ENCODE data around the gene PRMT1. TPM values are rescaled to one million over a fixed set of nuclear protein-coding genes. Genes with fewer than 3 reads are reported as not detected.
A peak's percentile ranks its signal among the peaks of the same experiment; 100 is the strongest.

The PRMT1 gene
- total and polyA plus RNA-seq, 2 of the 13 experiments (the other 11 are each of a cell fraction or from before 2014, with no cell fraction given), result 324 to 374 TPM

DNA sequence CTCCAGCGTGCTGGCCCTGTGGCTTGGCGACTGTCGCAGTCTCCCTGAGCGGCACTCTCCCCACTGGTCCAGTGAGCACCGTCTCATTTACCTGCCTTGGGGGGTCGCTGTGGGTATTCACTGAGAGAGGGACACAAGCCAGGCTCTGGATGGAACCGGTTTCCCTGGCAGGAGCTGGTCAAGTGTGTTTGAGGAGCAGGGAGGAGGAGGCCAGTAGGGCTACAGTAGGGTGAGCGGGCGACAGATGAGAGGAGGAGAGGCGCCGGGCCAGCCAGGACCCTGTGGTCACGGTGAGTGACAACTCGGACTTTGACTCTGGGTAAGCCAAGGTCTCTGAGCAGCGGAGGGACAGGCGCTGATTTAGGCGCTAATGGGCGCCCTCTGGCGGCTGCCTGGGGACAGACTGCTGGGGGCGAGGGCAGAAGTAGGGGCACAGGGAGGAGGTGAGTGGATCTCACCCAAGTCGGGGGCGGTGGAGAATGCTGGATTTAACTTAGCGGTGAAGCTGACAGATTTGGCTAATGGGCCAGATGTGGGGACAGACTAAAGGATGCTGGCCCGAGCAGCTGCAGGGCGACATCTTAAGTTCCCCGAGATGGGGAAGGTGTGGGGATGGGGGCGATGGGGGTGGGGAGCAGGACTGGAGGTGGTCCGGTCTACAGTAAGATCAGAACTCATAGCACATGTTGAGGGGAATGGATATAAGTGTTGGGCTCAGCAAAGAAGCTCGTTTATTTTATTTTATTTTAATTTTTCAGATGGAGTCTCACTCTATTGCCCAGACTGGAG is 4.7 kb upstream of the PRMT1 start (continued):
- peak; percentile 35; the same call in 1 of the 2 replicates for TF ChIP-seq ZNF605 (CRISPR knock-in tag; IDR thresholded peaks at IDR 0.05)
- TF ChIP-seq, protein P1, sequence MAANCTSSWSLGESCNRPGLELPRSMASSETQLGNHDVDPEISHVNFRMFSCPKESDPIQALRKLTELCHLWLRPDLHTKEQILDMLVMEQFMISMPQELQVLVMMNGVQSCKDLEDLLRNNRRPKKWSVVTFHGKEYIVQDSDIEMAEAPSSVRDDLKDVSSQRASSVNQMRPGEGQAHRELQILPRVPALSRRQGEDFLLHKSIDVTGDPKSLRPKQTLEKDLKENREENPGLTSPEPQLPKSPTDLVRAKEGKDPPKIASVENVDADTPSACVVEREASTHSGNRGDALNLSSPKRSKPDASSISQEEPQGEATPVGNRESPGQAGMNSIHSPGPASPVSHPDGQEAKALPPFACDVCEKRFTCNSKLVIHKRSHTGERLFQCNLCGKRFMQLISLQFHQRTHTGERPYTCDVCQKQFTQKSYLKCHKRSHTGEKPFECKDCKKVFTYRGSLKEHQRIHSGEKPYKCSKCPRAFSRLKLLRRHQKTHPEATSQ (CRISPR knock-in tag; IDR thresholded peaks at IDR 0.05; ENCODE audit: borderline replicate concordance), result no peak; the same call in 1 of the 2 replicates
- TF ChIP-seq, protein P2, sequence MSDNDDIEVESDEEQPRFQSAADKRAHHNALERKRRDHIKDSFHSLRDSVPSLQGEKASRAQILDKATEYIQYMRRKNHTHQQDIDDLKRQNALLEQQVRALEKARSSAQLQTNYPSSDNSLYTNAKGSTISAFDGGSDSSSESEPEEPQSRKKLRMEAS (IDR thresholded peaks at IDR 0.05), result peak; percentile 52; the same call in 1 of the 2 replicates
- TF ChIP-seq ZNF552 (CRISPR knock-in tag; IDR thresholded peaks at IDR 0.05; ENCODE audit: borderline replicate concordance), result no peak
- no peak for TF ChIP-seq ZNF782 (CRISPR knock-in tag; IDR thresholded peaks at IDR 0.05; ENCODE audit: borderline replicate concordance)
- TF ChIP-seq ZNF660 (CRISPR knock-in tag; IDR thresholded peaks at IDR 0.05; ENCODE audit: borderline replicate concordance, low read depth), result no peak
- TF ChIP-seq BRF2 (CRISPR knock-in tag; IDR thresholded peaks at IDR 0.05), result no peak
- peak; percentile 45; the same call in 1 of the 2 replicates for TF ChIP-seq ZFY (CRISPR knock-in tag; IDR thresholded peaks at IDR 0.05)
- TF ChIP-seq, protein P3, sequence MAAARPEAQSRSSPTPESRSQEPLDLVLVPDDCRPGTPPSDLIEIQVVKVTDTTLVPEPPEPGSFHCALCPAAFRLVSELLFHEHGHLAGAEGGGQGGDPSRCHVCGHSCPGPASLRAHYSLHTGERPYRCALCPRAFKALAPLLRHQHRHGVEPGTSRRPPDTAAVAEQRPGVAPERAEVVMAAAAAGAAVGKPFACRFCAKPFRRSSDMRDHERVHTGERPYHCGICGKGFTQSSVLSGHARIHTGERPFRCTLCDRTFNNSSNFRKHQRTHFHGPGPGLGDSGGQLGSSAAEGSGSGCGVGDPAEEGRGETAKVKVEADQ (CRISPR knock-in tag; IDR thresholded peaks at IDR 0.05; ENCODE audit: borderline replicate concordance), result peak; percentile 92; the same call in 1 of the 2 replicates
- TF ChIP-seq SMC3 (IDR thresholded peaks at IDR 0.05; ENCODE audit: low read length), result peak; percentile 55; the same call in 1 of the 2 replicates
- TF ChIP-seq RARG (CRISPR knock-in tag; IDR thresholded peaks at IDR 0.05; ENCODE audit: low read depth), result no peak
- TF ChIP-seq, protein P4, sequence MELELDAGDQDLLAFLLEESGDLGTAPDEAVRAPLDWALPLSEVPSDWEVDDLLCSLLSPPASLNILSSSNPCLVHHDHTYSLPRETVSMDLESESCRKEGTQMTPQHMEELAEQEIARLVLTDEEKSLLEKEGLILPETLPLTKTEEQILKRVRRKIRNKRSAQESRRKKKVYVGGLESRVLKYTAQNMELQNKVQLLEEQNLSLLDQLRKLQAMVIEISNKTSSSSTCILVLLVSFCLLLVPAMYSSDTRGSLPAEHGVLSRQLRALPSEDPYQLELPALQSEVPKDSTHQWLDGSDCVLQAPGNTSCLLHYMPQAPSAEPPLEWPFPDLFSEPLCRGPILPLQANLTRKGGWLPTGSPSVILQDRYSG (CRISPR knock-in tag; IDR thresholded peaks at IDR 0.05), result no peak
- TF ChIP-seq ZNF703 (CRISPR knock-in tag; IDR thresholded peaks at IDR 0.05; ENCODE audit: borderline replicate concordance), result no peak
- no peak for TF ChIP-seq ZNF282 (IDR thresholded peaks at IDR 0.05; ENCODE audit: partially characterized antibody)
- TF ChIP-seq ZEB1 (IDR thresholded peaks at IDR 0.05; ENCODE audit: insufficient replicate concordance, low read depth), result no peak
- TF ChIP-seq, protein P5, sequence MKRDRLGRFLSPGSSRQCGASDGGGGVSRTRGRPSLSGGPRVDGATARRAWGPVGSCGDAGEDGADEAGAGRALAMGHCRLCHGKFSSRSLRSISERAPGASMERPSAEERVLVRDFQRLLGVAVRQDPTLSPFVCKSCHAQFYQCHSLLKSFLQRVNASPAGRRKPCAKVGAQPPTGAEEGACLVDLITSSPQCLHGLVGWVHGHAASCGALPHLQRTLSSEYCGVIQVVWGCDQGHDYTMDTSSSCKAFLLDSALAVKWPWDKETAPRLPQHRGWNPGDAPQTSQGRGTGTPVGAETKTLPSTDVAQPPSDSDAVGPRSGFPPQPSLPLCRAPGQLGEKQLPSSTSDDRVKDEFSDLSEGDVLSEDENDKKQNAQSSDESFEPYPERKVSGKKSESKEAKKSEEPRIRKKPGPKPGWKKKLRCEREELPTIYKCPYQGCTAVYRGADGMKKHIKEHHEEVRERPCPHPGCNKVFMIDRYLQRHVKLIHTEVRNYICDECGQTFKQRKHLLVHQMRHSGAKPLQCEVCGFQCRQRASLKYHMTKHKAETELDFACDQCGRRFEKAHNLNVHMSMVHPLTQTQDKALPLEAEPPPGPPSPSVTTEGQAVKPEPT (CRISPR knock-in tag; IDR thresholded peaks at IDR 0.05; ENCODE audit: low read depth), result 0 out of 2 replicates have a peak, but pooled peaks have one; percentile 41
- TF ChIP-seq REL (CRISPR knock-in tag; conservative IDR thresholded peaks at IDR 0.05), result 0 out of 2 replicates have a peak, but pooled peaks have one; percentile 53
- peak; percentile 50; the same call in 1 of the 2 replicates for TF ChIP-seq MYC (CRISPR knock-in tag; IDR thresholded peaks at IDR 0.05; ENCODE audit: borderline replicate concordance)
- TF ChIP-seq ZBTB21 (CRISPR knock-in tag; IDR thresholded peaks at IDR 0.05), result no peak
- no peak for TF ChIP-seq ZFP1 (CRISPR knock-in tag; IDR thresholded peaks at IDR 0.05)
- no peak for TF ChIP-seq CENPT (CRISPR knock-in tag; IDR thresholded peaks at IDR 0.05; ENCODE audit: low read depth)
- peak; percentile 92 for TF ChIP-seq XRCC5 (optimal IDR thresholded peaks at IDR 0.05; ENCODE audit: low read length)
- 0 out of 2 replicates have a peak, but pooled peaks have one; percentile 55 for TF ChIP-seq FIP1L1 (IDR thresholded peaks at IDR 0.05; ENCODE audit: borderline replicate concordance, insufficient read depth, low read depth, low read length)

All from HepG2 (cell line).